Measurements from ENCODE around the gene IL18R1.

IL18R1 gene

GRCh38 chr2:102313025-102313424 is 42.6 kb upstream of the IL18R1 start:
- Histone ChIP-seq H3F3A (ENCODE audit: control insufficient read depth, insufficient read depth) (no peaks in the 10 kb centered on the region), H3K27ac (ENCODE audit: low read depth, low read length) (no peak overlapping the region), H3K4me1 (ENCODE audit: control insufficient read depth, low read length) (no peaks in the 10 kb centered on the region), H4K20me1 (ENCODE audit: control insufficient read depth, insufficient read depth, low read depth, low read length) (no peaks in the 10 kb centered on the region), H3K27me3 (ENCODE audit: control insufficient read depth, low read length) (no peaks in the 10 kb centered on the region), H3K9me2 (replicated peaks; ENCODE audit: control insufficient read depth, low read length) (no peaks in the 10 kb centered on the region), H3K4me2 (ENCODE audit: low read length) (no peak overlapping the region), H3K36me3 (ENCODE audit: control insufficient read depth, low read length) (no peaks in the 10 kb centered on the region), H3K4me3 (ENCODE audit: low read length) (no peak overlapping the region), H3K79me2 (ENCODE audit: control insufficient read depth, low read length) (no peaks in the 10 kb centered on the region), H3K9me3 (ENCODE audit: control insufficient read depth, insufficient read depth, low read length) (no peaks in the 10 kb centered on the region)
- TF ChIP-seq EZH2phosphoT487 (IDR thresholded peaks at IDR 0.05; ENCODE audit: borderline replicate concordance, low read length) (no peak), CTCF (IDR thresholded peaks at IDR 0.05; ENCODE audit: low read depth, low read length, poor library complexity, severe bottlenecking) (no peak)

GRCh38 chr2:102313471-102313870 is 42.1 kb upstream of the IL18R1 start:
- H3K9me2 ChIP-seq (replicated peaks; ENCODE audit: control insufficient read depth, low read length), result no peaks in the 10 kb centered on the region
- TF ChIP-seq CTCF (IDR thresholded peaks at IDR 0.05; ENCODE audit: low read depth, low read length, poor library complexity, severe bottlenecking) (no peak), EZH2phosphoT487 (IDR thresholded peaks at IDR 0.05; ENCODE audit: borderline replicate concordance, low read length) (no peak)
- no peaks in the 10 kb centered on the region for H3F3A ChIP-seq (ENCODE audit: control insufficient read depth, insufficient read depth)
- no peaks in the 10 kb centered on the region for H3K27me3 ChIP-seq (ENCODE audit: control insufficient read depth, low read length)
- H3K27ac ChIP-seq (ENCODE audit: low read depth, low read length), result no peak overlapping the region
- H3K4me1 ChIP-seq (ENCODE audit: control insufficient read depth, low read length), result no peaks in the 10 kb centered on the region
- H3K4me2 ChIP-seq (ENCODE audit: low read length), result no peak overlapping the region
- H3K4me3 ChIP-seq (ENCODE audit: low read length), result no peak overlapping the region
- no peaks in the 10 kb centered on the region for H4K20me1 ChIP-seq (ENCODE audit: control insufficient read depth, insufficient read depth, low read depth, low read length)
- H3K36me3 ChIP-seq (ENCODE audit: control insufficient read depth, low read length), result no peaks in the 10 kb centered on the region
- no peaks in the 10 kb centered on the region for H3K79me2 ChIP-seq (ENCODE audit: control insufficient read depth, low read length)
- no peaks in the 10 kb centered on the region for H3K9me3 ChIP-seq (ENCODE audit: control insufficient read depth, insufficient read depth, low read length)

- Histone ChIP-seq H3K4me2 (ENCODE audit: low read length) (no peak overlapping the region), H3K36me3 (ENCODE audit: control insufficient read depth, low read length) (no peaks in the 10 kb centered on the region), H4K20me1 (ENCODE audit: control insufficient read depth, insufficient read depth, low read depth, low read length) (no peaks in the 10 kb centered on the region), H3K79me2 (ENCODE audit: control insufficient read depth, low read length) (no peaks in the 10 kb centered on the region), H3K27me3 (ENCODE audit: control insufficient read depth, low read length) (no peaks in the 10 kb centered on the region), H3F3A (ENCODE audit: control insufficient read depth, insufficient read depth) (no peaks in the 10 kb centered on the region), H3K4me1 (ENCODE audit: control insufficient read depth, low read length) (no peaks in the 10 kb centered on the region), H3K9me3 (ENCODE audit: control insufficient read depth, insufficient read depth, low read length) (no peaks in the 10 kb centered on the region), H3K9me2 (replicated peaks; ENCODE audit: control insufficient read depth, low read length) (no peaks in the 10 kb centered on the region), H3K27ac (ENCODE audit: low read depth, low read length) (no peak overlapping the region), H3K4me3 (ENCODE audit: low read length) (no peak overlapping the region)
- TF ChIP-seq EZH2phosphoT487 (IDR thresholded peaks at IDR 0.05; ENCODE audit: borderline replicate concordance, low read length), result no peak
- TF ChIP-seq CTCF (IDR thresholded peaks at IDR 0.05; ENCODE audit: low read depth, low read length, poor library complexity, severe bottlenecking), result no peak
Observed at GRCh38 chr2:102313950-102314349, 41.6 kb upstream of the IL18R1 start.

GRCh38 chr2:102315921-102316320 is 39.7 kb upstream of the IL18R1 start:
- TF ChIP-seq EZH2phosphoT487 (IDR thresholded peaks at IDR 0.05; ENCODE audit: borderline replicate concordance, low read length) (no peak), CTCF (IDR thresholded peaks at IDR 0.05; ENCODE audit: low read depth, low read length, poor library complexity, severe bottlenecking) (no peak)
- Histone ChIP-seq H3F3A (ENCODE audit: control insufficient read depth, insufficient read depth) (no peaks in the 10 kb centered on the region), H3K27ac (ENCODE audit: low read depth, low read length) (no peak overlapping the region), H3K9me3 (ENCODE audit: control insufficient read depth, insufficient read depth, low read length) (no peaks in the 10 kb centered on the region), H3K4me1 (ENCODE audit: control insufficient read depth, low read length) (no peaks in the 10 kb centered on the region), H3K4me2 (ENCODE audit: low read length) (no peak overlapping the region), H3K9me2 (replicated peaks; ENCODE audit: control insufficient read depth, low read length) (no peaks in the 10 kb centered on the region), H3K27me3 (ENCODE audit: control insufficient read depth, low read length) (no peaks in the 10 kb centered on the region), H3K4me3 (ENCODE audit: low read length) (no peak overlapping the region), H4K20me1 (ENCODE audit: control insufficient read depth, insufficient read depth, low read depth, low read length) (no peaks in the 10 kb centered on the region), H3K36me3 (ENCODE audit: control insufficient read depth, low read length) (no peaks in the 10 kb centered on the region), H3K79me2 (ENCODE audit: control insufficient read depth, low read length) (no peaks in the 10 kb centered on the region)
